Epithelial cell of esophagus (primary cell): ENCODE results near the gene EFS.

Source experiments
- DNase-seq: peaks from one replicate; pipeline ENCODE4 v3.0.0; 2010; ENCODE audit warnings: low read depth
- H3K4me3 ChIP-seq: 2 replicates; pipeline ENCODE4 v1.5.1; 2011; ENCODE audit warnings: mild to moderate bottlenecking, low read length, control low read depth
- CTCF ChIP-seq: IDR thresholded peaks from 2 replicates; pipeline ENCODE4 v1.5.1; 2011; ENCODE audit warnings: low read depth, mild to moderate bottlenecking, low read length, control low read depth, inconsistent platforms; ENCODE audit not compliant: insufficient read depth; ENCODE audit errors: missing control alignments

Gene EFS

GRCh38 chr14:23320584-23321571 is 44.1 kb downstream of the EFS start, which contains the start of gene PABPN1:
Gene PABPN1, plus strand, starts transcription at chr14:23321457. Its CDS starts 13 bp downstream, at chr14:23321470.
- TF ChIP-seq CTCF: no peak
- peak within 1 kb of the TSS; percentile 91 for H3K4me3 ChIP-seq
- peak; percentile 100 for DNase-seq

- no peak for DNase-seq
- TF ChIP-seq CTCF: no peak
- peak overlapping the region; percentile 38 for H3K4me3 ChIP-seq
These were observed 45.0 kb downstream of the EFS start for GRCh38 chr14:23319746-23320583.

- no peak for TF ChIP-seq CTCF
- H3K4me3 ChIP-seq: no peak overlapping the region
- no peak for DNase-seq
These were observed 48.7 kb downstream of the EFS start for GRCh38 chr14:23316300-23316699.

- H3K4me3 ChIP-seq: no peak overlapping the region
- DNase-seq: no peak
- TF ChIP-seq CTCF: no peak
These were observed 54.4 kb downstream of the EFS start for GRCh38 chr14:23310546-23310945.

GRCh38 chr14:23308721-23309445 is 56.1 kb downstream of the EFS start:
- DNase-seq: no peak
- TF ChIP-seq CTCF: no peak
- peak overlapping the region; percentile 90 for H3K4me3 ChIP-seq
